ENCODE data around the gene EPB41L4B. TPM values are rescaled to one million over a fixed set of nuclear protein-coding genes. Genes with fewer than 3 reads are reported as not detected.
"Not testable (repeated sequence)": the region's sequence is repeated elsewhere in the genome, so short reads cannot be mapped to it uniquely, and the experiment has no call there.

EPB41L4B gene
- total RNA-seq, 1 donor from 2014 or later, result 3.7 TPM

DNA sequence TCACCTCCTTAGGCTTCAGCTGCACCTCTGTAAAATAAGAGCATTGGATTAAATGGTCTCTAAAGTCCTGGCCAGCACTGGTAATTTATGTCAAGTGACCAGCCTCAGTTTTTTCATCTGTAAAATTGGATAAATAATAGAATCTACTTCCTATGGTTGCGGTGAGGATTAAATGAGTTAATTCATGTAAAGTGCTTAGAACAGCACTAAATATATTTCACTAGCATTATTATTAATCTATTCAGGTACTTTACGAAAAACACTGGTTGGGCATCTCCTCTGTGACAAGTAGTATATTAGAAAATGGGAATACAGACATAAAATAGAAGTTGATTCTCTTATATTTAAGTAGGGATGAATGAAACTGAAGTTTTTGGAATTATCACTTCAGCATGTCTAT is 187.3 kb downstream of the EPB41L4B start:
- DNase-seq (ENCODE audit: low spot score), result no peak
- Mint-ChIP-seq H3K27ac (ENCODE audit: unreplicated experiment) (no peak overlapping the region), H3K4me1 (ENCODE audit: low read depth) (no peaks in the 10 kb centered on the region), H3K36me3 (ENCODE audit: low read depth) (no peaks in the 10 kb centered on the region), H3K9me3 (ENCODE audit: low read depth) (no peaks in the 10 kb centered on the region), H3K4me3 (ENCODE audit: unreplicated experiment) (no peak overlapping the region), H3K27me3 (ENCODE audit: low read depth) (no peaks in the 10 kb centered on the region)
- TF ChIP-seq, protein P1, sequence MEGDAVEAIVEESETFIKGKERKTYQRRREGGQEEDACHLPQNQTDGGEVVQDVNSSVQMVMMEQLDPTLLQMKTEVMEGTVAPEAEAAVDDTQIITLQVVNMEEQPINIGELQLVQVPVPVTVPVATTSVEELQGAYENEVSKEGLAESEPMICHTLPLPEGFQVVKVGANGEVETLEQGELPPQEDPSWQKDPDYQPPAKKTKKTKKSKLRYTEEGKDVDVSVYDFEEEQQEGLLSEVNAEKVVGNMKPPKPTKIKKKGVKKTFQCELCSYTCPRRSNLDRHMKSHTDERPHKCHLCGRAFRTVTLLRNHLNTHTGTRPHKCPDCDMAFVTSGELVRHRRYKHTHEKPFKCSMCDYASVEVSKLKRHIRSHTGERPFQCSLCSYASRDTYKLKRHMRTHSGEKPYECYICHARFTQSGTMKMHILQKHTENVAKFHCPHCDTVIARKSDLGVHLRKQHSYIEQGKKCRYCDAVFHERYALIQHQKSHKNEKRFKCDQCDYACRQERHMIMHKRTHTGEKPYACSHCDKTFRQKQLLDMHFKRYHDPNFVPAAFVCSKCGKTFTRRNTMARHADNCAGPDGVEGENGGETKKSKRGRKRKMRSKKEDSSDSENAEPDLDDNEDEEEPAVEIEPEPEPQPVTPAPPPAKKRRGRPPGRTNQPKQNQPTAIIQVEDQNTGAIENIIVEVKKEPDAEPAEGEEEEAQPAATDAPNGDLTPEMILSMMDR (IDR thresholded peaks at IDR 0.05), result no peak

DNA sequence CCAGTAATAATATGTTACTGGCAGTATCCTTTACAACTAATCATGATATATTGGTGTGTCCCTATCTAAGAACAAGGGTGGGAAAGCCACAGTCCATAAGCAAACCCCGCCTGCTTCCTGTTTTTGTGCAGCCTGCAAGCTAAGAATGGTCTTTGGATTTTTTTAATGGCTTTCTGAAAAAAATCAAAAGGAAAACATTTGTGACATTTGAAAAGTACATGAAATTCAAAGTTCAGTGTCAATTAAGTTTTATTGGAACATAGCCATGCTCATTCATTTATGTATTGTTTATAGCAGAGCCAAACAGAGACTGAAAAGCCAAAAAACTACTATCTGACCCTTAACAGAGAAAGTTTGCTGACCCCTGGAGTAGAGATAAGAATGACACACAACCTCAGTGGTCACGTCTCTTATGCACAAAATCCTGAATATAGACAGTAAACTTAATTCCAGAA is 188.3 kb downstream of the EPB41L4B start:
- Mint-ChIP-seq H3K4me1 (ENCODE audit: low read depth) (no peaks in the 10 kb centered on the region), H3K27ac (ENCODE audit: unreplicated experiment) (no peak overlapping the region), H3K9me3 (ENCODE audit: low read depth) (no peaks in the 10 kb centered on the region), H3K4me3 (ENCODE audit: unreplicated experiment) (no peak overlapping the region), H3K27me3 (ENCODE audit: low read depth) (no peaks in the 10 kb centered on the region), H3K36me3 (ENCODE audit: low read depth) (no peaks in the 10 kb centered on the region)
- TF ChIP-seq, protein P1 (IDR thresholded peaks at IDR 0.05), result no peak
- no peak for DNase-seq (ENCODE audit: low spot score)

DNA sequence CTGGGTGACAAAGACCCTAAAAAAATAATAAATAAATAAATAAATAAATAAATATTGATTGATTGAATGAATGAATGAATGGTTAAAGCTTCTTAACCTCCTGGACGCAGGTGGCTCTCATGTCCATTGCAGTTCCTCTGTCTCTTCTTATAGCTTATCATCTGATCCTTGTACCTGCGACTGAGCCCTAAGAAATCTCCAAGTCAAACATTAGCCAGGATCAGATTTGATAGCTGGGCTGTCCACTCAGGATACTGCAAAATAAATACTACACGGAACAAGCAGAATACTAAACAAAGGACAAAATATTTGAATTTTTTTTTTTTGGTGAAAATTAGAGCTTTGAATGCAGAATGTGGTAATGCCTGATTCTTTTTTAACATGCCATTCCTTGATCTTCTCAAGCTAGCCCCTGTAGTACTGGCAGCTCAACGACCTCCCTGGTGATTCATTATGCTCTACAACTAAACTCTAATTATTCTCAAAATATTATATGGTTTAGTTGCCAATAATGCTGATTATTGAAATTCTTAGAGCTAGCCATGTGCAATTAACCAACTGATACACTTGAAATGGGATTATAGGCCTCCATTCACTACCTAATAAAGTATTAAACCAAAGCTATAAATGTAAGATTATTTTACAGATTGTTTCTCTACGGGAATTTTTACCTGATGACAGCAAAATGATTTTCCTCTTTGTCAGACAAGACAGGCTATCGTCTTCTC is 191.2 kb downstream of the EPB41L4B start:
- no peak overlapping the region for H3K4me3 Mint-ChIP-seq (ENCODE audit: unreplicated experiment)
- TF ChIP-seq, protein P1 (IDR thresholded peaks at IDR 0.05), result no peak
- no peaks in the 10 kb centered on the region for H3K27me3 Mint-ChIP-seq (ENCODE audit: low read depth)
- DNase-seq (ENCODE audit: low spot score), result no peak
- H3K36me3 Mint-ChIP-seq (ENCODE audit: low read depth), result no peaks in the 10 kb centered on the region
- no peak overlapping the region for H3K27ac Mint-ChIP-seq (ENCODE audit: unreplicated experiment)
- no peaks in the 10 kb centered on the region for H3K9me3 Mint-ChIP-seq (ENCODE audit: low read depth)
- H3K4me1 Mint-ChIP-seq (ENCODE audit: low read depth), result no peaks in the 10 kb centered on the region

DNA sequence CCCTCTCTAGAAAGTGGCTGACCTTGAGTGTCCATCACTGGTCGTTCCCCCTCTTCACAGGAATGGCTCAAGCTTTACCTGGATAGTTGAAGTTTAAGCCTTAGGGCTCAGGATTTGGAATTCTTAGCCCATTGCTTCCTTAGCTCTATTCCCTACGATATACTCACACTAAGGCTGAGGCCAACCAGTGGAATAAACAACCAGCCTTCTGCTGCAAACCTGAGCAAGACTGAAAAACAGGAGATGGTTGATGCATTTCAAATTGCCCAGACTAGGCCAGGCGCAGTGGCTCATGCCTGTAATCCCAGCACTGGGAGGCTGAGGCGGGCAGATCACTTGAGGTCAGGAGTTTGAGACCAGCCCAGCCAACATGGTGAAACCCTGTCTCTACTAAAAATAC is 194.2 kb downstream of the EPB41L4B start:
- not testable (repeated sequence) for H3K4me3 Mint-ChIP-seq (ENCODE audit: unreplicated experiment); DNase-seq (ENCODE audit: low spot score); H3K36me3 Mint-ChIP-seq (ENCODE audit: low read depth); H3K27ac Mint-ChIP-seq (ENCODE audit: unreplicated experiment); H3K9me3 Mint-ChIP-seq (ENCODE audit: low read depth); H3K27me3 Mint-ChIP-seq (ENCODE audit: low read depth); H3K4me1 Mint-ChIP-seq (ENCODE audit: low read depth)

DNA sequence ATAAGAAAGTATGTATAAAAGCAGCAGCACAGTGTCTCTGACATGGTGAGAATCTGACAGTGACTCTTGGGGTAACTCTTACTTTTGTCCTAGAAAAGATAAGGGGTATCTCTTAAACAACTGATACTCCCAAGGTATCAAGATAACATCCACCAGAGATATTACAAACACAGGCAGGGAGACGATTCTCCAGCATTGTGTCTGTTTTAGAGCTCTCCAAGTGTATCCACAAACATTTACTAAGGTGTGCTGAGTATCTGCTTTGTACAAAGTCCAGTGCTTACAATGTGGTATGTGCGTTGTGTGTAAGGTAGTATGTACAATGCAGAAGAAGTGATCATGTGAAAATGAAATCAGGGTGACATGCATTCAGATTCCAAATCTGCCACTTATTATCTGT is 196.7 kb downstream of the EPB41L4B start:
- H3K27me3 Mint-ChIP-seq (ENCODE audit: low read depth), result no peaks in the 10 kb centered on the region

More for the DNA sequence above, 196.7 kb downstream of the EPB41L4B start:
- no peak for DNase-seq (ENCODE audit: low spot score)
- Mint-ChIP-seq H3K9me3 (ENCODE audit: low read depth) (no peaks in the 10 kb centered on the region), H3K4me3 (ENCODE audit: unreplicated experiment) (no peak overlapping the region), H3K36me3 (ENCODE audit: low read depth) (no peaks in the 10 kb centered on the region), H3K4me1 (ENCODE audit: low read depth) (peaks cover 3% of the 10 kb centered on the region), H3K27ac (ENCODE audit: unreplicated experiment) (no peak overlapping the region)
- TF ChIP-seq, protein P1 (IDR thresholded peaks at IDR 0.05), result no peak

Data from chondrocyte (in vitro differentiated cells).